NB4 (cell line): ENCODE results near the gene DNAJC5.

Experiments
- MAX ChIP-seq: IDR thresholded peaks from 2 replicates; pipeline ENCODE4 v1.6.1; 2011; ENCODE audit warnings: low read depth, low read length
- POLR2A ChIP-seq: IDR thresholded peaks from 2 replicates; pipeline ENCODE4 v1.6.1; 2011; ENCODE audit warnings: mild to moderate bottlenecking; ENCODE audit not compliant: insufficient read length; ENCODE audit errors: extremely low read depth
- TF ChIP-seq, protein P1 (sequence below): IDR thresholded peaks from one replicate; pipeline ENCODE4 v1.5.1; 2012; ENCODE audit warnings: low read depth, low read length

DNA sequence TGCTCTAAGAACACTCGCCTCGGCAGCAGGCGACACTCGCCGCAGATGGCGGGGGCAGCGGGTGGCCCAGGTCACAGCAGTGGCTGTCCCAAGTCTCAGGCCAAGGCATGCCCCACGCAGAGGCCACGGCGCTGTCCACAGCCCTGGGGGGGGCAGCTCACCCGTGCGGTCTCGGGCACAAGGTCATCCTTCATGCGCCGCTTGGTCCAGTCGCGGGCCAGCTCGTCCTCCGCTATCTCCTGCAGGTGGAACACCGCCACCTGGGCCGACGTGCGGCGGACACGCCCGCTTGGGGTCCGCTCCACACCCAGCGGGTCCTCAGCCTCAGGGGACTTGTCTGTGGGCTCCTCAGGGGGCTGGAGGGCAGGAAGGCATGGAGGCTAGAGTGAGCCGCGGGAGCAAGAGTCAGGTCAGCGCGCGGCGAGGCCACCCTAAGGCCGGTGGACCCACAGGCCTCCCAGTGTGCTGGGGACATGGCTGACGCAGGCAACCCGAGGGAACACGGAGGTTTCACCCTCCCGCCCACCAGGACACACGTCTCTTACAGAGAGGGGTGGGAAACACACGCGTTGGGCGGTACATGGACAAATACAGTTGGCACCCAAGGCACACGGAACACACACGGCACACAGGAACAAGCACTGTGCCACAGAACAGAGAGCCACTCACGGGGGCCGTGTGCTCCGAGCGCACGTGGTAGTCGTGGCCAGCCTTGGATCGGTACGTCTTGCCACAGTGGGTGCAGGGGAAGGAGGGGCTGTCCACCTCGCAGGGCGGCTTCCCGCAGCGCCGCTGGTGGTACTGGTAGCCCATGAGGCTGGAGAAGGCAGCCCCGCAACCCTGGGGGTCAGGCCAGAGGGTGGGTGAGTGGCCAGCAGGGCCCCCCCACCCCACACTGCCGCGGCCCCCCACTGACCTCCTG, 67.8 kb downstream of the DNAJC5 start:
- TF ChIP-seq, protein P1, sequence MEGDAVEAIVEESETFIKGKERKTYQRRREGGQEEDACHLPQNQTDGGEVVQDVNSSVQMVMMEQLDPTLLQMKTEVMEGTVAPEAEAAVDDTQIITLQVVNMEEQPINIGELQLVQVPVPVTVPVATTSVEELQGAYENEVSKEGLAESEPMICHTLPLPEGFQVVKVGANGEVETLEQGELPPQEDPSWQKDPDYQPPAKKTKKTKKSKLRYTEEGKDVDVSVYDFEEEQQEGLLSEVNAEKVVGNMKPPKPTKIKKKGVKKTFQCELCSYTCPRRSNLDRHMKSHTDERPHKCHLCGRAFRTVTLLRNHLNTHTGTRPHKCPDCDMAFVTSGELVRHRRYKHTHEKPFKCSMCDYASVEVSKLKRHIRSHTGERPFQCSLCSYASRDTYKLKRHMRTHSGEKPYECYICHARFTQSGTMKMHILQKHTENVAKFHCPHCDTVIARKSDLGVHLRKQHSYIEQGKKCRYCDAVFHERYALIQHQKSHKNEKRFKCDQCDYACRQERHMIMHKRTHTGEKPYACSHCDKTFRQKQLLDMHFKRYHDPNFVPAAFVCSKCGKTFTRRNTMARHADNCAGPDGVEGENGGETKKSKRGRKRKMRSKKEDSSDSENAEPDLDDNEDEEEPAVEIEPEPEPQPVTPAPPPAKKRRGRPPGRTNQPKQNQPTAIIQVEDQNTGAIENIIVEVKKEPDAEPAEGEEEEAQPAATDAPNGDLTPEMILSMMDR: no peak
- TF ChIP-seq POLR2A: no peak
- no peak for TF ChIP-seq MAX
